Activated CD4-positive, alpha-beta T cell treated with anti-CD3 and anti-CD28 coated beads for 36 hours (primary cell): ENCODE measurements around the gene JAZF1. TPM values are rescaled to one million over a fixed set of nuclear protein-coding genes. Genes with fewer than 3 reads are reported as not detected.

Experiments
- total RNA-seq, 2 experiments: library from RNA; stranded (reverse); gene quantifications; one replicate each; pipeline ENCODE4 v1.2.3, GENCODE V29; 2021

JAZF1 gene
- total RNA-seq, 2 experiments from 2014 or later = 5.2 to 6.9 TPM

Other genes starting within 250 kb of the JAZF1 start
- under 1 TPM; 0.50 to 0.61 TPM for gene CREB5, start 231.7 kb upstream of the JAZF1 start, total RNA-seq